Suprapubic skin (tissue), 4 donors: ENCODE results near the gene SCGB2B2.

Source experiments
- CTCF ChIP-seq, 2 donors: fragments of 200-600 bp in 1 of 2; fragments of 450-650 bp in 1 of 2; sonication (generic) in 1 of 2; IDR thresholded peaks; one replicate each; pipeline ENCODE4 v1.5.1; 2016 to 2019; ENCODE audit warnings: antibody characterized with exemption in 2 of 2, mild to moderate bottlenecking in 1 of 2, moderate library complexity in 1 of 2
- EP300 ChIP-seq: sonication (generic); formaldehyde crosslinking; IDR thresholded peaks from one replicate; pipeline ENCODE4 v1.6.1; 2017; ENCODE audit warnings: antibody characterized with exemption
- POLR2A ChIP-seq, 2 donors: fragments of 450-650 bp; IDR thresholded peaks; one replicate each; pipeline ENCODE4 v1.6.1; 2017; ENCODE audit warnings: antibody characterized with exemption in 2 of 2, mild to moderate bottlenecking in 2 of 2, moderate library complexity in 2 of 2
- POLR2AphosphoS5 ChIP-seq, 3 donors: sonication (generic); formaldehyde crosslinking; IDR thresholded peaks; one replicate each; pipeline ENCODE4 v1.6.1; 2017; ENCODE audit warnings: antibody characterized with exemption in 3 of 3

GRCh38 chr19:34676697-34677385, at the start of gene SCGB2B2:
- TF ChIP-seq POLR2A (IDR thresholded peaks at IDR 0.05) (no peak), CTCF (IDR thresholded peaks at IDR 0.05) (no peak), POLR2AphosphoS5 (IDR thresholded peaks at IDR 0.05) (no peak), EP300 (no peak)
